Stimulated activated CD8-positive, alpha-beta memory T cell treated with anti-CD3 and anti-CD28 coated beads, Interleukin-7, amount 100 ng/mL, for 4 hours (primary cell): ENCODE data around the gene ITPRID1.

ENCODE experiments used
- DNase-seq, 2 donors: peaks; one replicate each; pipeline ENCODE4 v3.0.0-alpha.2; 2020; ENCODE audit warnings: low read depth in 2 of 2

Gene ITPRID1

DNA sequence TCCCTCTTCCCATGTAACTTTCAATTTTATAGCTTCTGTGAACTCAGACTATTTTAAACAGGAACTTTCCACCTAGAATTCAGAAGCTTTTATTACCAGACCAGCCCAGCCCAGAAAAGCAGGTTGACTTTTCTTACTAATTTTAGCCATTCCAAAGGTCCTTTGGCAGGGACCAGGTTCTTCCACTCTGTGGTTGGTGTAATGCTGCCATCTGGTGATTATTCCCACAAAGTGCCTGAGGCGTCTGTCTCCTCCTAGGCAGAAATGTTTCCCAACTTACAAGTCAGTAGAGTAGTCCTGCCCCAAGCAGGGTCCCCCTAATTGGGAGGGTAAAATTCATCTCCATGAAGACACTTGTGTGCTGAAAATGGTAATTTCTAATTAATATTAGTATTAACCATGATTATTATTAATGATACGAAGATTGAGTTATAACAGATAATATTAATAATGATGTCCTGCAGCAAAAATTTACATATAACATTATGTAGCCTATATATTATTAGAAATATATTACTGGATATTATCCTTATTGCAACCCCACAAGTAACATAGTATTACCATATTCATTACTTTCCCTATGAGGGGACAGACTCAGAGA, 120.1 kb downstream of the ITPRID1 start:
- no peak for DNase-seq

DNA sequence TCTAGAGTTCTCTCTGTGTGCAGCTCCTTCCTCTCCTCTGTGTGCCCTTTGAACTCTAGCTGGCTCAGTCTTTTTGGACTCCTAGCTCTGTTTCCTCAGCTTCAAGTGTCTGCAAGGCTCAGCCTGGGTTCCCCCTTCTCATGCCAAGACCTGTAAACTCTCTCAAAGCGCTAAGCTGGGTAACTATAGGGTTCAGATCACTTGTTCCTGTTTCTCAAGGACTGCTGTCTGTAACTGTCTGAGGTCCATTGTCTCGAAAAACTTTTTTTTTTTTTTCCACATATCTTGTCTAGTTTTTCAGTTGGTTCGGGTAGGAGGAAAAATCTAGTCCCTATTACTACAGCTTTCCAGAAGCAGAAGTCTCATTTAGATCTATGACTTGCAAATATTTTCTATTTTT, 126.5 kb downstream of the ITPRID1 start:
- no peak for DNase-seq

- no peak for DNase-seq
Observed at GRCh38 chr7:31642681-31643115, 128.8 kb downstream of the ITPRID1 start.

GRCh38 chr7:31646942-31647341, 133.1 kb downstream of the ITPRID1 start:
- no peak for DNase-seq

DNA sequence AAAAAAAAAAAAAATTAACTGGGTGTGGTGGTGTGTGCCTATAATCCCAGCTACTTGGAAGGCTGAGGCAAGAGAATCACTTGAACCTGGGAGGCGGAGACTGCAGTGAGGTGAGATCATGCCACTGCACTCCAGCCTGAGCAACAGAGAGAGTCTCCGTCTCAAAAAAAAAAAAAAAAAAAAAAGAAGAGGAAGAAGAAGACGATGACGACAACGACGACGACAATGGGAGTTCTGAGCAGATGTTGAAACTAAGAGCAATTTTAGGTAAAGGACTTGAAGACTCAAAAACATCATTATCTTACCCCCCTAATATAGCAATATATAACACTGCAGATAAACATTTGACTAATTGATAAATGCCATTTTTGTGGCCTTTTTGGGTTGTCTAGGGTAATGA, 133.6 kb downstream of the ITPRID1 start:
- no peak for DNase-seq

DNA sequence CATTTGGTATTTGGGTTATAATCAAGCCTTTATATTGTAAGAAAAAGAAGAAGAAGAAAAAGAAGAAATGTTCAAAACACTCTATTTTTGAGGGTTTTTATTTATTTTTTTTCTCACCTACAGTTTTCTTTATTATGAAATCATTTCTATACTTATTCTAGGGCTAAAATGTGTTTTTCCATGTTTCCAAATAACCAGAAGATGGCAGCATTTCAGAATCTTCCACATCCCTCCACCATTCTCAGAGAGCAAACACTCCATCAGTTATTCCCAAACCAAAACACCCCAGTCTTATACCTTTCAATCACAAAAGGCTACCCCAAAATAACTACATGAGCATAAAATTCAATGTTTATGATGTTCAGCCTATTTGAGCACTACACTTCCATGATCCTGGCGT, 134.4 kb downstream of the ITPRID1 start:
- DNase-seq = no peak

GRCh38 chr7:31648880-31649279, 135.0 kb downstream of the ITPRID1 start:
- no peak for DNase-seq

GRCh38 chr7:31651234-31652062, 137.6 kb downstream of the ITPRID1 start:
- DNase-seq = no peak

- DNase-seq = no peak
Observed at GRCh38 chr7:31652063-31652326, 138.1 kb downstream of the ITPRID1 start.

- no peak for DNase-seq
Observed at GRCh38 chr7:31663072-31663471, 149.2 kb downstream of the ITPRID1 start.

DNA sequence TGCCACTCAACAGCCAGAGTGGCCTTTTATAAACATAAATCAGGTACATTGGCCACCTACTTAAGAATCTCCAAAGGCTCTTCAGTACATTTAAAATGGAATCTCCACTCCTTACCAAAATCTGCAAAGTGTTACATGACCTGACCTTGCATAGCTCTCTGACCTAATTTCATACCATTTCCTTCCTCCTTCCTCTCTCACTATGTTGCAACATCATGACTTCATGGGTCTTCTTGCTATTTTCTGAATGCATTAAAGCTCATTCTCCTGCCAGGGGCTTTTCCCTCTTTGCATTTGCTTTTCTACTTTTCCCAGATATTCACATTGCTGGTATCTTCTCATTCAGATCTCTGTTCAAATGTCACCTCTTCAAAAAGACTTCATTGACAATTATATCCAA, 151.0 kb downstream of the ITPRID1 start:
- no peak for DNase-seq

DNA sequence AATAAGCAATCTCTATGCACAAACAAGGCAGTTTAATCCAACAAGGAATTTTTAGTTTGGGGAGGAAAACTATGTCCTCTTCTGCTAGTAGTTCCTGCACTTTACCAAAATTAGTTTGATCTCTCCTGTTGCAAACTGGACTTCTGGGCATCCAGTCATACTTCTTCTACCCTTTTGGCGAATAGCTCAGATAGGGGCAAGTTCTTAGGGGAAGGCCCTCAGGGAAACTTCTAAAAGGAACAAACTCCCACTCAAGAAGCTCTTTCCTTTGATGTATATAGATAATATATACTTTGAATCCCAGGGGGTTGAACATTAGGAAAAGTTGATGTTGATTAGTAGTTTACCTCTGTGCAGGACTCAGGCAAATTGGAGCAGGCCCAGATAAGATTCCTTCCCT, 151.7 kb downstream of the ITPRID1 start:
- no peak for DNase-seq

DNA sequence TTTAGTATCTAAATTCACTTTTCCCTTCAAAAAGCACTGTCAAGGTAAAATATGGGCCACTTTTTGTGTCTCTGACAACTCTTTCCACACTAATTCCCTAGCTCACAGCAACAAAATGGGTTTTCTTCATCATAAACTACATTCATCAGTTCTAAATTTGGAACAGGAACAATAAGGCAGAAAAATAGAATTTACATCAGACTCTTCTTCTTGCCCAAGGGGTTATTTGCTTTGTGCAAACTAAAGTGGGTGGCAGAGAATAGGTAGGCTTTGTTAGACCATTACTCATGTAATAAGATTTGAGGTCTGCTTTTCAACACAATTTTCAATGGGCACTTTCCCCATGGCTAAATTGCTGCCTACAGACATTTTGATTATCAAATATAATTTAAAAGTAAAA, 155.6 kb downstream of the ITPRID1 start:
- DNase-seq = no peak

- no peak for DNase-seq
Observed at GRCh38 chr7:31679574-31680305, 165.8 kb downstream of the ITPRID1 start.

DNA sequence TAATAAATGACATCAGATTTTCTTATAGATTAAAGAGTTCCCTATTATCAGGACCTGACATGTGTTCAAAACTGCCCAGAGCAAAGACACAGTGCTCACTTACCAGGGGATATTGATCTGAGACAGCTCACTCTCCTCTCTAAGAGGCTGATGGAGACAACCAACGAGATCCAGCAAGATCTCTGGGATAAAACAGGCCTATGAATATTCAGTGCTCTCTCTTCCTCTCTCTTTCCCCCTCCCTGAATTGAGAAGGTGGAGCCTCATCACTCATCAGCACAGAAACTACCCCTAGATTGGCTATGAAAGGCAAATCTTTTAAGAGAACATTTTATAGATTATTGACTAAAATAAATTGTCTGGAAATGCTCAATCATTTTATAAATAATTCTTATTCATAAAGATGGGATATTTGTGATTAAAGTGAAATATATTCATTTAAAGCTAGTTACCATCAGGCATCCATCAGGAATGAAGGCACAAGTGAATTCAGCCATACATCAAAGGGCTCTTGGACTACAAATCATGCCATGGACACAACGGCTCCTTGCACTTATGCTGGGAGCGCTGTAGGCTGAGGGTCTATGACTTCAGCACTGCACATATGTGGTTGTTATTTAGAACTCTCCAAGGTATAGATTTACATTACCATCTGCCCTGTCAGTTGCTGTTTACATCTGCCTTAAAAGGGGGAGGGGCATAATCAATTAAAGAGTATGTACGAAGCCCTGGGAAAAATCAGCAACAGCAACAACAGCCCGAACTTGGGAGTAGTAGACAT, 169.7 kb downstream of the ITPRID1 start:
- no peak for DNase-seq

- DNase-seq = no peak
Observed at GRCh38 chr7:31687024-31687748, 173.3 kb downstream of the ITPRID1 start, which contains the start of gene PPP1R17. TSS of gene PPP1R17 (plus strand) at chr7:31687215. CDS start at chr7:31692442, 5,227 bp downstream.

- DNase-seq = no peak
Observed at GRCh38 chr7:31688372-31688771, 174.5 kb downstream of the ITPRID1 start.

DNA sequence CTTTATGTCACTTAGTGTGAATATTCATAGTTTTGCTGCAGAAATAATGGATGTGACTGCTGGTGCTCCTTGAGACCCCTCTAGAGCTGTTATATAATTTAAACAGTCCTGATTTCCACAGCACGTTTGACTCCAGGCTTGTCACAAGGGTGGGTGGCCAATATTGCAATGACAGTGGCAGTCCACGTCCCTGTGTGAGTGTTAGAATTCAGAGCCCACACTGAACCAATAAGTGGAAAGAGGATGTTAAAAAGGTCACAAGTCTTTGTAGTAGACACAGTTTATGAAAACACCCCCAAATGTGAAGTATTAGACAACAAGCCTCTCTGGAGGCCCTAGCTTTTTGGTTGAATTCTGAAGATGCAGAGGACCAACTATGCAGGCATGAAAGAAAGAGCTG, 175.1 kb downstream of the ITPRID1 start:
- no peak for DNase-seq

GRCh38 chr7:31690935-31691334, 177.0 kb downstream of the ITPRID1 start:
- no peak for DNase-seq

DNA sequence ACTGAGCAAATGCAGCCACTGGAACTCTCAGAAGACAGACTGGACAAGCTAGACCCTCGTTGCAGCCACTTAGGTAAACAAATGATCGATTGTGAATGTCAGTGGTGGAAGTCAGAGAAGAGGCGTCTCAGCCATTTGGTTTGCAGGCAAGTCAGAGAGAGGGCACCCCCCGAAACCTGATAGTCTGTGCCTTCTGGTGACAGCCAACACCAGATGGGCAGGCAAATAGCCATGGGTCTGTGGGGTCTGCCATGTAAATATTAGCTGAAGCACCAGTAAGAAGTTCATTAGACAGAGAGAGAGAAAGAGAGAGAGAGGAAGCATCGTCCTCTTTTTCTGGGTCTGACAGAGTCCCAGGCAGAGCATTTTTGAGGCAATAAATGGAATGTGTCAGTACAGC, 178.6 kb downstream of the ITPRID1 start:
- DNase-seq = no peak

GRCh38 chr7:31692871-31693270, 179.0 kb downstream of the ITPRID1 start:
- no peak for DNase-seq
